SH-SY5Y (cell line): ENCODE data around the gene SMAD9.

Experiments
- GATA2 ChIP-seq: IDR thresholded peaks from 2 replicates; pipeline ENCODE4 v1.6.1; 2011; ENCODE audit warnings: mild to moderate bottlenecking, low read depth, low read length
- GATA3 ChIP-seq: IDR thresholded peaks from 2 replicates; pipeline ENCODE4 v1.6.1; 2011; ENCODE audit warnings: low read depth, mild to moderate bottlenecking, low read length, moderate library complexity

- TF ChIP-seq GATA3: no peak
- TF ChIP-seq GATA2: no peak
Measured at GRCh38 chr13:36822785-36823184, 97.3 kb downstream of the SMAD9 start.
